OCI-LY3 (cell line): ENCODE measurements around the gene CCDC137.

Experiments
- CTCF ChIP-seq: fragments of 200-600, 300-600 bp; sonication (generic); IDR thresholded peaks from 2 replicates; pipeline ENCODE4 v1.5.1; 2014; ENCODE audit warnings: antibody characterized with exemption, low read length, low read depth
- EZH2phosphoT487 ChIP-seq: fragments of 200-600 bp; shearing (Covaris generic); IDR thresholded peaks from 2 replicates; pipeline ENCODE4 v1.6.1; 2018; ENCODE audit warnings: antibody characterized with exemption, mixed run types, low read depth

GRCh38 chr17:81655378-81656117 lies 11.0 kb upstream of the CCDC137 start:
- TF ChIP-seq CTCF: no peak
- TF ChIP-seq EZH2phosphoT487: no peak
